ENCODE measurements around the gene EVA1C.
"Not testable (repeated sequence)": the region's sequence is repeated elsewhere in the genome, so short reads cannot be mapped to it uniquely, and the experiment has no call there.

Gene EVA1C

GRCh38 chr21:32529679-32530078, 117.2 kb downstream of the EVA1C start:
- no peak for DNase-seq (ENCODE audit: low spot score)
- in situ Hi-C loops (cut with MboI; ENCODE audit: low pct_unique_long_range_greater_than_20kb, low sequenced_read_pairs, unreplicated experiment): no loop called here

GRCh38 chr21:32530809-32531208, 118.3 kb downstream of the EVA1C start:
- DNase-seq (ENCODE audit: low spot score); in situ Hi-C loops (cut with MboI; ENCODE audit: low pct_unique_long_range_greater_than_20kb, low sequenced_read_pairs, unreplicated experiment): not testable (repeated sequence)

More at GRCh38 chr21:32529679-32530078, 117.2 kb downstream of the EVA1C start:
- TF ChIP-seq CTCF (IDR thresholded peaks at IDR 0.05; ENCODE audit: extremely low read depth, insufficient read depth, missing control alignments): no peak

- DNase-seq (ENCODE audit: low spot score); in situ Hi-C loops (cut with MboI; ENCODE audit: low pct_unique_long_range_greater_than_20kb, low sequenced_read_pairs, unreplicated experiment): not testable (repeated sequence)
Observed at GRCh38 chr21:32531561-32531960, 119.1 kb downstream of the EVA1C start.

GRCh38 chr21:32532636-32533035, 120.1 kb downstream of the EVA1C start:
- TF ChIP-seq CTCF (IDR thresholded peaks at IDR 0.05; ENCODE audit: extremely low read depth, insufficient read depth, missing control alignments): no peak
- DNase-seq (ENCODE audit: low spot score): no peak
- in situ Hi-C loops (cut with MboI; ENCODE audit: low pct_unique_long_range_greater_than_20kb, low sequenced_read_pairs, unreplicated experiment): no loop called here

- DNase-seq (ENCODE audit: low spot score): no peak
- in situ Hi-C loops (cut with MboI; ENCODE audit: low pct_unique_long_range_greater_than_20kb, low sequenced_read_pairs, unreplicated experiment): no loop called here
- TF ChIP-seq CTCF (IDR thresholded peaks at IDR 0.05; ENCODE audit: extremely low read depth, insufficient read depth, missing control alignments): no peak
Observed at GRCh38 chr21:32533053-32533452, 120.5 kb downstream of the EVA1C start.

GRCh38 chr21:32533611-32534010, 121.1 kb downstream of the EVA1C start:
- no peak for DNase-seq (ENCODE audit: low spot score)
- in situ Hi-C loops (cut with MboI; ENCODE audit: low pct_unique_long_range_greater_than_20kb, low sequenced_read_pairs, unreplicated experiment): no loop called here
- no peak for TF ChIP-seq CTCF (IDR thresholded peaks at IDR 0.05; ENCODE audit: extremely low read depth, insufficient read depth, missing control alignments)

GRCh38 chr21:32534113-32534512, 121.6 kb downstream of the EVA1C start:
- TF ChIP-seq CTCF (IDR thresholded peaks at IDR 0.05; ENCODE audit: extremely low read depth, insufficient read depth, missing control alignments): no peak
- DNase-seq (ENCODE audit: low spot score): no peak
- in situ Hi-C loops (cut with MboI; ENCODE audit: low pct_unique_long_range_greater_than_20kb, low sequenced_read_pairs, unreplicated experiment): no loop called here

GRCh38 chr21:32535612-32536011, 123.1 kb downstream of the EVA1C start:
- TF ChIP-seq CTCF (IDR thresholded peaks at IDR 0.05; ENCODE audit: extremely low read depth, insufficient read depth, missing control alignments): no peak
- in situ Hi-C loops (cut with MboI; ENCODE audit: low pct_unique_long_range_greater_than_20kb, low sequenced_read_pairs, unreplicated experiment): no loop called here
- no peak for DNase-seq (ENCODE audit: low spot score)

All from GM13977 (cell line).